HepG2 (cell line): ENCODE measurements around the gene PNPLA2. TPM values are rescaled to one million over a fixed set of nuclear protein-coding genes. Genes with fewer than 3 reads are reported as not detected.

ENCODE experiments used
- BHLHE40 ChIP-seq: IDR thresholded peaks from 2 replicates; pipeline ENCODE4 v1.6.1; 2011; ENCODE audit warnings: low read length, improper control_type of control experiment
- CCDC6 ChIP-seq: sonication (generic); formaldehyde crosslinking; IDR thresholded peaks from 2 replicates; pipeline ENCODE4 v1.8.1; 2022; ENCODE audit warnings: mild to moderate bottlenecking, missing genetic modification reagents, moderate library complexity
- CREBL2 ChIP-seq: sonication (generic); formaldehyde crosslinking; IDR thresholded peaks from 2 replicates; pipeline ENCODE4 v1.8.1; 2023; ENCODE audit warnings: missing genetic modification reagents, mild to moderate bottlenecking, borderline replicate concordance
- HNF1B ChIP-seq: sonication (generic); formaldehyde crosslinking; IDR thresholded peaks from 2 replicates; pipeline ENCODE4 v1.5.1; 2020; ENCODE audit warnings: mild to moderate bottlenecking, moderate library complexity, missing genetic modification reagents
- IKZF4 ChIP-seq: sonication (generic); formaldehyde crosslinking; IDR thresholded peaks from 2 replicates; pipeline ENCODE4 v1.5.1; 2020; ENCODE audit warnings: borderline replicate concordance, mild to moderate bottlenecking, low read depth, missing genetic modification reagents; ENCODE audit errors: not compliant biosample characterization
- JUND ChIP-seq: sonication (generic); formaldehyde crosslinking; IDR thresholded peaks from 2 replicates; pipeline ENCODE4 v1.8.0; 2022; ENCODE audit warnings: mild to moderate bottlenecking, missing genetic modification reagents
- NRL ChIP-seq: sonication (generic); formaldehyde crosslinking; IDR thresholded peaks from 2 replicates; pipeline ENCODE4 v1.5.0; 2020; ENCODE audit warnings: missing genetic modification reagents, mild to moderate bottlenecking, moderate library complexity, borderline replicate concordance
- RBAK ChIP-seq: sonication (generic); formaldehyde crosslinking; IDR thresholded peaks from 2 replicates; pipeline ENCODE4 v1.5.1; 2020; ENCODE audit warnings: mild to moderate bottlenecking, missing genetic modification reagents
- SALL2 ChIP-seq: sonication (generic); formaldehyde crosslinking; IDR thresholded peaks from 2 replicates; pipeline ENCODE4 v1.8.1; 2023; ENCODE audit warnings: mild to moderate bottlenecking, missing genetic modification reagents, inconsistent platforms
- SYNCRIP ChIP-seq: fragments of 200-400 bp; formaldehyde crosslinking; IDR thresholded peaks from 2 replicates; pipeline ENCODE4 v1.6.1; 2018; ENCODE audit warnings: mild to moderate bottlenecking, low read depth, low read length; ENCODE audit not compliant: insufficient read depth
- U2AF2 ChIP-seq: fragments of 200-400 bp; formaldehyde crosslinking; IDR thresholded peaks from 2 replicates; pipeline ENCODE4 v1.6.1; 2017; ENCODE audit warnings: low read depth, mild to moderate bottlenecking, low read length
- ZNF160 ChIP-seq: sonication (generic); formaldehyde crosslinking; IDR thresholded peaks from 2 replicates; pipeline ENCODE4 v1.8.0; 2022; ENCODE audit warnings: mild to moderate bottlenecking, inconsistent platforms, missing genetic modification reagents
- ZNF562 ChIP-seq: sonication (generic); formaldehyde crosslinking; IDR thresholded peaks from 2 replicates; pipeline ENCODE4 v1.8.0; 2022; ENCODE audit warnings: missing genetic modification reagents, borderline replicate concordance
- polyA plus RNA-seq, 8 experiments: library from polyadenylated mRNA; depleted of rRNA in 3 of 8; stranded (reverse) in 7 of 8; unstranded in 1 of 8; fragments of >200 nt; fragmentation: Illumina TruSeq in 4 of 8; extraction: Trizol in 4 of 8; gene quantifications; 2 replicates each; pipeline versions ENCODE4 v1.2.1 to v1.2.3, GENCODE V29; 2011 to 2016; ENCODE audit warnings: low read depth in 4 of 8, missing spikeins in 1 of 8, mixed read lengths in 1 of 8; ENCODE audit not compliant: insufficient read depth in 1 of 8
- total RNA-seq, 5 experiments: library from RNA; depleted of rRNA; stranded (reverse); fragments of >200 nt; fragmentation: Illumina TruSeq; extraction: Trizol; gene quantifications; 2 replicates each; pipeline ENCODE4 v1.2.3, GENCODE V29; 2016; ENCODE audit warnings: low read depth in 1 of 5
- TF ChIP-seq, protein P1 (sequence below): IDR thresholded peaks from 2 replicates; pipeline ENCODE4 v1.6.1; 2016
- TF ChIP-seq, protein P2 (sequence below): sonication (generic); formaldehyde crosslinking; IDR thresholded peaks from 2 replicates; pipeline ENCODE4 v1.8.0; 2022; ENCODE audit warnings: low read depth, missing genetic modification reagents
- TF ChIP-seq, protein P3 (sequence below): sonication (generic); formaldehyde crosslinking; IDR thresholded peaks from 2 replicates; pipeline ENCODE4 v1.4.0; 2020; ENCODE audit warnings: missing genetic modification reagents

The PNPLA2 gene
- total and polyA plus RNA-seq, 2 of the 13 experiments (the other 11 are each of a cell fraction or from before 2014, with no cell fraction given) = 10.5 to 43.2 TPM

DNA sequence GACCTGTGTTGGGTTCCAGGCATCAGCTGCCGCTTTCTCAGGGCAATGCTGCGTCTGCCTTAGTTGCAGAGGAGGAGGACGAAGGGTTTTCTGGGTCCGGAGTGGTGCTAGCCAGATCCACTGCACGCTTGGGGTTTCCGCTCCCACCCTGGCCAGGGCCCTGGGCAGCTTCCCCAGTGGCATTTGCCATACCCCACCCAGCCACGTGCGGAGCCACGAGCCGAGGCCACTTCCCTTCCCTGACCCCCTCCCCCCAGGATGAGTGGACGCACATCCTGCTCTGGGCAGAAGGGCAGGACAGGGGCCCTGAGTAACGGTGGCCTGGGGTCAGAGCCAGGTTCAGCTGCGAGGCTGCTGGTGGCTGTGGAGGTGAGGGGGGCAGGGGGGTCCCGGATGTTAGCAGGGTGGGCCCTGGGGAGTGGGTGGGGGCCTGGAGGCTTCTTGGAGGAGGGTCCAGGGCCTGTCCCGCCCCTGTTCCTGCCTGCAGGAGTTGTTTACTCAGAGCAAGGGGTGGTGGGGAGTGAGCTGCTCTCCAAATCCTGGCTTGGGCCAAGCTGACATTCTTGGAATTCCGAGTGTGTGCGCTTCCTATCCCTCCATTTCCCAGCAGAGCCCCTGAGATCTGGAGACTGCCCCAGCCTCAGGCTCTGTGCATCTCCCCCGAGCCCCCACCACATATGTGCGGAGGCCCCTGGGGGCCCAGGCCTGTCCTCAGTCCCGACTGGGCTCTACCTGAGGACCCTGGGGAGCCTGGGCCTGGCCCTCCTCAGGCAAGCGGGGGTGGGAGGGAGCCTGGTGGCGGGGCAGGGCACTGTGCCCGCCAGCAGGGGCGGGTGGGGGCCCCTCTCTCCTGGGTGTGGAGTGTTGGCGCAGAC, 25.3 kb downstream of the PNPLA2 start (continued):
- TF ChIP-seq CREBL2 (CRISPR knock-in tag) (peak; percentile 18; the same call in 1 of the 2 replicates), ZNF160 (CRISPR knock-in tag) (0 out of 2 replicates have a peak, but pooled peaks have one; percentile 37), U2AF2 (no peak), NRL (CRISPR knock-in tag) (peak; percentile 31), IKZF4 (peak; percentile 64), SALL2 (CRISPR knock-in tag) (no peak), SYNCRIP (no peak), JUND (CRISPR knock-in tag) (peak; percentile 74), RBAK (CRISPR knock-in tag) (peak; percentile 35; the same call in 1 of the 2 replicates), BHLHE40 (peak; percentile 80), CCDC6 (CRISPR knock-in tag) (0 out of 2 replicates have a peak, but pooled peaks have one; percentile 18), HNF1B (0 out of 2 replicates have a peak, but pooled peaks have one; percentile 62), ZNF562 (no peak)
- TF ChIP-seq, protein P1, sequence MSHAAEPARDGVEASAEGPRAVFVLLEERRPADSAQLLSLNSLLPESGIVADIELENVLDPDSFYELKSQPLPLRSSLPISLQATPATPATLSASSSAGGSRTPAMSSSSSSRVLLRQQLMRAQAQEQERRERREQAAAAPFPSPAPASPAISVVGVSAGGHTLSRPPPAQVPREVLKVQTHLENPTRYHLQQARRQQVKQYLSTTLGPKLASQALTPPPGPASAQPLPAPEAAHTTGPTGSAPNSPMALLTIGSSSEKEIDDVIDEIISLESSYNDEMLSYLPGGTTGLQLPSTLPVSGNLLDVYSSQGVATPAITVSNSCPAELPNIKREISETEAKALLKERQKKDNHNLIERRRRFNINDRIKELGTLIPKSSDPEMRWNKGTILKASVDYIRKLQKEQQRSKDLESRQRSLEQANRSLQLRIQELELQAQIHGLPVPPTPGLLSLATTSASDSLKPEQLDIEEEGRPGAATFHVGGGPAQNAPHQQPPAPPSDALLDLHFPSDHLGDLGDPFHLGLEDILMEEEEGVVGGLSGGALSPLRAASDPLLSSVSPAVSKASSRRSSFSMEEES (CRISPR knock-in tag) = peak; percentile 81
- TF ChIP-seq, protein P2, sequence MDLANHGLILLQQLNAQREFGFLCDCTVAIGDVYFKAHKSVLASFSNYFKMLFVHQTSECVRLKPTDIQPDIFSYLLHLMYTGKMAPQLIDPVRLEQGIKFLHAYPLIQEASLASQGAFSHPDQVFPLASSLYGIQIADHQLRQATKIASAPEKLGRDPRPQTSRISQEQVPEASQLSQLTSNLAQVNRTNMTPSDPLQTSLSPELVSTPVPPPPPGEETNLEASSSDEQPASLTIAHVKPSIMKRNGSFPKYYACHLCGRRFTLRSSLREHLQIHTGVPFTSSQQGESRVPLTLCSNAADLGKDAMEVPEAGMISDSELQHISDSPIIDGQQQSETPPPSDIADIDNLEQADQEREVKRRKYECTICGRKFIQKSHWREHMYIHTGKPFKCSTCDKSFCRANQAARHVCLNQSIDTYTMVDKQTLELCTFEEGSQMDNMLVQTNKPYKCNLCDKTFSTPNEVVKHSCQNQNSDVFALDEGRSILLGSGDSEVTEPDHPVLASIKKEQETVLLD = peak; percentile 26; the same call in 1 of the 2 replicates
- TF ChIP-seq, protein P3, sequence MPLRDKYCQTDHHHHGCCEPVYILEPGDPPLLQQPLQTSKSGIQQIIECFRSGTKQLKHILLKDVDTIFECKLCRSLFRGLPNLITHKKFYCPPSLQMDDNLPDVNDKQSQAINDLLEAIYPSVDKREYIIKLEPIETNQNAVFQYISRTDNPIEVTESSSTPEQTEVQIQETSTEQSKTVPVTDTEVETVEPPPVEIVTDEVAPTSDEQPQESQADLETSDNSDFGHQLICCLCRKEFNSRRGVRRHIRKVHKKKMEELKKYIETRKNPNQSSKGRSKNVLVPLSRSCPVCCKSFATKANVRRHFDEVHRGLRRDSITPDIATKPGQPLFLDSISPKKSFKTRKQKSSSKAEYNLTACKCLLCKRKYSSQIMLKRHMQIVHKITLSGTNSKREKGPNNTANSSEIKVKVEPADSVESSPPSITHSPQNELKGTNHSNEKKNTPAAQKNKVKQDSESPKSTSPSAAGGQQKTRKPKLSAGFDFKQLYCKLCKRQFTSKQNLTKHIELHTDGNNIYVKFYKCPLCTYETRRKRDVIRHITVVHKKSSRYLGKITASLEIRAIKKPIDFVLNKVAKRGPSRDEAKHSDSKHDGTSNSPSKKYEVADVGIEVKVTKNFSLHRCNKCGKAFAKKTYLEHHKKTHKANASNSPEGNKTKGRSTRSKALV = no peak
